ENCODE measurements around the gene MXD4. TPM values are rescaled to one million over a fixed set of nuclear protein-coding genes. Genes with fewer than 3 reads are reported as not detected.

MXD4 gene
- total RNA-seq, 1 experiment from 2014 or later, result 20.4 TPM

GRCh38 chr4:2283199-2283711 lies 21.3 kb upstream of the MXD4 start:
- Mint-ChIP-seq H3K4me1 (no peaks in the 10 kb centered on the region; the same call in 1 of the 2 replicates), H3K27ac (no peak overlapping the region), H3K4me3 (no peak overlapping the region), H3K27me3 (ENCODE audit: low read depth) (no peaks in the 10 kb centered on the region; the same call in 1 of the 2 replicates), H3K36me3 (no peaks in the 10 kb centered on the region), H3K9me3 (no peaks in the 10 kb centered on the region)
- DNase-seq (ENCODE audit: low spot score), result no peak
- CTCF ChIA-PET, result interaction anchor here (0.8 kb wide), 1 partner anchor 158 kb away, joined by 3 read pairs; no protein-coding TSS in a partner anchor
- no peak for ATAC-seq
- POLR2A ChIA-PET, result no interaction called here
- TF ChIP-seq E2F5 (CRISPR knock-in tag; IDR thresholded peaks at IDR 0.05) (no peak), ERG (CRISPR knock-in tag; IDR thresholded peaks at IDR 0.05) (no peak), NFE2L1 (CRISPR knock-in tag; IDR thresholded peaks at IDR 0.05) (no peak), ATF2 (CRISPR knock-in tag; IDR thresholded peaks at IDR 0.05; ENCODE audit: borderline replicate concordance, low read depth) (no peak), SMAD4 (CRISPR knock-in tag; IDR thresholded peaks at IDR 0.05) (no peak), ZNF281 (CRISPR knock-in tag; IDR thresholded peaks at IDR 0.05) (no peak), ZBTB43 (CRISPR knock-in tag; IDR thresholded peaks at IDR 0.05) (no peak), HMGXB4 (CRISPR knock-in tag; IDR thresholded peaks at IDR 0.05) (no peak), KAT7 (CRISPR knock-in tag; IDR thresholded peaks at IDR 0.05; ENCODE audit: borderline replicate concordance) (no peak), STAT6 (CRISPR knock-in tag; conservative IDR thresholded peaks at IDR 0.05; ENCODE audit: low read depth) (no peak), ZMAT4 (CRISPR knock-in tag; IDR thresholded peaks at IDR 0.05) (no peak), OVOL2 (CRISPR knock-in tag; IDR thresholded peaks at IDR 0.05; ENCODE audit: borderline replicate concordance) (no peak), NR1H2 (CRISPR knock-in tag; IDR thresholded peaks at IDR 0.05) (no peak), ESRRA (CRISPR knock-in tag; IDR thresholded peaks at IDR 0.05; ENCODE audit: borderline replicate concordance) (no peak), PREB (CRISPR knock-in tag; IDR thresholded peaks at IDR 0.05; ENCODE audit: borderline replicate concordance) (no peak)

All from WTC11 (cell line).